ENCODE results near the gene TSPAN5.
A peak's percentile ranks its signal among the peaks of the same experiment; 100 is the strongest.

TSPAN5 gene

GRCh38 chr4:98605216-98605615 lies 53.2 kb downstream of the TSPAN5 start:
- no peak for TF ChIP-seq CTCF (IDR thresholded peaks at IDR 0.05; ENCODE audit: extremely low read depth, insufficient read depth, missing control alignments)
- no peak for DNase-seq (ENCODE audit: low spot score)
- in situ Hi-C loops (cut with MboI; ENCODE audit: low pct_unique_long_range_greater_than_20kb, low sequenced_read_pairs, unreplicated experiment): no loop called here

GRCh38 chr4:98604723-98605122 lies 53.7 kb downstream of the TSPAN5 start:
- no peak for DNase-seq (ENCODE audit: low spot score)
- TF ChIP-seq CTCF (IDR thresholded peaks at IDR 0.05; ENCODE audit: extremely low read depth, insufficient read depth, missing control alignments): no peak
- in situ Hi-C loops (cut with MboI; ENCODE audit: low pct_unique_long_range_greater_than_20kb, low sequenced_read_pairs, unreplicated experiment): no loop called here

- in situ Hi-C loops (cut with MboI; ENCODE audit: low pct_unique_long_range_greater_than_20kb, low sequenced_read_pairs, unreplicated experiment): no loop called here
- TF ChIP-seq CTCF (IDR thresholded peaks at IDR 0.05; ENCODE audit: extremely low read depth, insufficient read depth, missing control alignments): no peak
- DNase-seq (ENCODE audit: low spot score): no peak
Observed at GRCh38 chr4:98603683-98604521, 54.5 kb downstream of the TSPAN5 start.

GRCh38 chr4:98602270-98602669 lies 56.1 kb downstream of the TSPAN5 start:
- no peak for TF ChIP-seq CTCF (IDR thresholded peaks at IDR 0.05; ENCODE audit: extremely low read depth, insufficient read depth, missing control alignments)
- DNase-seq (ENCODE audit: low spot score): peak; percentile 18
- in situ Hi-C loops (cut with MboI; ENCODE audit: low pct_unique_long_range_greater_than_20kb, low sequenced_read_pairs, unreplicated experiment): no loop called here

GRCh38 chr4:98601708-98602107 lies 56.7 kb downstream of the TSPAN5 start:
- in situ Hi-C loops (cut with MboI; ENCODE audit: low pct_unique_long_range_greater_than_20kb, low sequenced_read_pairs, unreplicated experiment): no loop called here
- TF ChIP-seq CTCF (IDR thresholded peaks at IDR 0.05; ENCODE audit: extremely low read depth, insufficient read depth, missing control alignments): no peak
- DNase-seq (ENCODE audit: low spot score): no peak

GRCh38 chr4:98599617-98600205 lies 58.7 kb downstream of the TSPAN5 start:
- TF ChIP-seq CTCF (IDR thresholded peaks at IDR 0.05; ENCODE audit: extremely low read depth, insufficient read depth, missing control alignments): no peak
- DNase-seq (ENCODE audit: low spot score): no peak
- in situ Hi-C loops (cut with MboI; ENCODE audit: low pct_unique_long_range_greater_than_20kb, low sequenced_read_pairs, unreplicated experiment): no loop called here
